Activated CD4-positive, CD25-positive, alpha-beta regulatory T cell treated with anti-CD3 and anti-CD28 coated beads, Interleukin-2, amount 50 U/mL, for 24 hours (primary cell): ENCODE data around the gene SYNPR.
"Not testable (repeated sequence)": the region's sequence is repeated elsewhere in the genome, so short reads cannot be mapped to it uniquely, and the experiment has no call there.

Source experiments
- ATAC-seq, 2 donors: fragments of 150-1000 bp; cut with Tn5 transposase; one replicate each; pipeline ENCODE4 v1.10.0; 2021; ENCODE audit warnings: mild to moderate bottlenecking in 1 of 2, moderate library complexity in 1 of 2

The SYNPR gene

DNA sequence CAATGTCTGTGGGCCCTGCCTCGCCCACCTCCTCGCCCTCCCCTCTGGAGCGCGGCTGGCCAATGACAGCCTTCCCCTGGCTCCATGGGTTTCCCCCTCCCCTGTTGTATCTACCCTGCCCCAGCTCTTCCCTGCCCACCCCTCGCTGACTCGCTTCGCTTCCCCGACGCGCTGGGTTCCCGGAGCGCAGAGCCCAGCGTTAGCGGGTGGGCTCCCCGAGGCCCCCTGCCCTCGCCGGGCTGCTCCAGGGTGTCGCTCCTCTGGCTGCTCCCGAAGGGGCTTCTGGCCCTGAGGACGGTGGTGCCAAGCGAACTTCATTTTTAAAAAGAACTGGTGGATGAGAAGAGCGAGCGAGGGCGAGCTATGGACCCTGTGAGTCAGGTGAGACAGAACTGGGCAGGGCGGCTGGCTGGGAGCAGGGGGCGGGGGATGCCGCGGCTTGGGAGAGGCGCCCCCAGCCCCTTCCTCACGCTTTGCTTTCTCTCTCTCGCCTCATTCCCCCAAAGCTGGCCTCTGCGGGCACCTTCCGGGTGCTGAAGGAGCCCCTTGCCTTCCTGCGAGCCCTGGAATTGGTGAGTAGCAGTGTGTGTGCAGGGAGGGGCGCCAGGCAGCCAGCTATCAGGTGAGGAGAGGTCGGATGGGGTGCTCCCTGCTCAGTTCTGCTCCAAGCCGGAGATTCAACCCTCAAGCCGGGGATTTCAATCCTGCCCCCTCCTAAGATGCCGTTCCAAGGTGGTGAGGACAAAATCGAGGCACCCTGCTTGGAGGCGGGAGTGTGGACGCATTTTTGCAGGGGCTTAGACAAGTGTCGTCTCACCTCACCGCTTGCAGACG is at the start of gene SYNPR:
TSS of gene SYNPR (plus strand) at position 138 of the 834 bp plus-strand sequence.
- ATAC-seq, result no peak

DNA sequence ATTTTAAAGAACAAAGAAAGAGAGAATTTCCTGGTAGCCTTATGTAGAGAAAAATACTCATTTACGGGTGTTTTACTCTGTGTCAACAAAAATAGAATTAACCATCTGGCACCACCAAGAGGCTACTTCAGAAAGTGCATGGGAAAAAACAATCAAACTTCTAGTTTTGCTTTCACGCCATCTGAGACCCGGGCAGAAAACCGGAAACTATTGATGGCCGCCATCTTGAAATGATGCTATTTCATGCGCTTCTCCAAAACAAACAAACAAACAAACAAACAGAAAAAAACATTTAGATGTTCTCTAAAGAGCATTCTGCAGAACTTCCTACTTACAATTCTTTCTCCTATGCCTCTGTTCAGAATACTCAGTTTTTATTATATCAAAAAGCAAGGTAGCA is 49.4 kb upstream of the SYNPR start:
- no peak for ATAC-seq

DNA sequence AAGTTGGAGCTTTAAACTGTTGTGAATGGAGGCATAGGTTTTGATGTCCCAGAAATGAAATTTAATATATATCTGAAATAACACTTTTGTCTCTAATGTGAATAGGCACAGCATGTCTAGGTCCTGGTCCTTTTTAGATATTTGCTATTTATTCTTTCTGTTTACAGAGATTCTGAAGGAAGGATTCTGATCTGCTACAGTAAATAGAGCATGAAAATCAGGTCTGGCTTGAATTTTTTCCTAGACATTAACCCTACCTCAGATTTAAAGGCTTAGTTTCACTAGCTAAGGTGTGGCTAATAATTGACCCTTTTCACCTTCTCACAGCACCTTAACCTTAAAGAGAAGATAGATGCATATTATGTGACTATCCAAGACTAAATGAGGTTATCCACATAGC is 48.0 kb upstream of the SYNPR start:
- ATAC-seq, result no peak

DNA sequence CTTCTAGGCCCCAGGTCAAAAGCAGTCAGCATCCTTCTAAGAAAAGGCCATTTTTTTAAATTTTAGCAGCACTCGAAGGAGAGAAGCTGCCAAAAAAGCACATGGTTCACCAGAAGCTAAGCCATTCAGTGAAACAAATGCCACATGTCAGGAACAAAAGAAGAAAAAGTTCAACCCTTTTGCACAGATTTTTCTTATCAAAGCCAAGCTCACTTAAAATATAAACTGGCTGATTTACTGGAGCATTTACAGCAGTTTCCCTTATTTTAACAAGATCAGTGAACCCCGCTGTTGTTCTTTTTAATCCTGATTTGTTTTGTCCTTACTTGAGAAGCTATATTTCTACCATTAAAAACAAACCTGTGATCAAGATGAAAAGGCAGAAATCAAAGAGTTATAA is 46.5 kb upstream of the SYNPR start:
- no peak for ATAC-seq

DNA sequence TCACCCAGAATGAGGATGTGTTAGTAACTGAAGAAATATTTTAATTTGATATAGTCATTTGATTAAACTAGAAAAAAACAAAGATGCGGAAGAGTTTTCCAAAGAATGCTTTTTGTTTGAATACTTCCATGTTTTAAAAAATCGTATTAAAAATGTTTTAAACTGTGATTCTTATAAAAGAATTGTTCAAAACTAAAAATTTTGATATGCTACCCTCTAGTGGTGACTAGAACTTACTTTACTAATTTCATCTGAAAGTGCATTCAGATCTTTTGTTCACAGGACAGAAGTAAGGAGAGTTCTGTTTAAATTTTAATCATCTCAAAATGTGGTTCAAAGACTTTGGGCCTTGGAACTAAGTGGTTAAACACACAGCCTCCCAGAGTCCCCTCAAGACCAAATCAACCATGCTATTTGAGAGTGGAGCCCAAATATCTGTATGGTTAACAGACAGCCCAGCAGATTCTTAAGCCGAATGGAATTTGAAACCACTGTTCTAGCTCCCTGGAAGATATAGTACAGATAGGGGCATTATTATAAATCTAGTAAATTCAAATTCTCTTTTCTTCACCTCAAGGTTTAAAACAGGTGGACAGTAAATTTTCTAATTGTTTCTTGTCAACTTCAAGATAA is 45.2 kb upstream of the SYNPR start:
- ATAC-seq, result no peak

DNA sequence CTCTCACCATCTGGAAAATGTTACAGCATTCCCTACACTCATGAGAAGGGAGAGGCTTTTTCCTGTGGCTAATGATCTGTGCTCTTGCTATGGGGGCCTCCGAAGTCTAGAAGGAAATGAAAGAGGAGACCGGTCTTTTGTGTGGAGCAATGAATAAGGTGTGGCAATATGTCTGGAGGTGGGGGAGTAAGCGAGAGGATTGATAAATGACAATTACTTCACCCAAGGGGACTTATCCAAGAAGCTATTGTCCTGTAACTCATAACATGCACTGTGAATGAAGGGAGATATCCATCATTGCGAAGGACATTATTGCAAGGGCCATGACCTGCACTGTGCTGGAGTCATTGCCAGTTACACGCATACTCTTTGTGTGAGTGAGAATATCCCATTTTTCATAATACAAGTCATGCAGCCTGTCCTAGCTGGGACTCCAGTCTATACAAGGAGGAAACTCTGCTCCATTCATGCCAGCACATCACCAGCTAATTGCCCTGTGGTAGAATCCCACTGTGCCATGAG is 37.7 kb upstream of the SYNPR start:
- ATAC-seq, result no peak

DNA sequence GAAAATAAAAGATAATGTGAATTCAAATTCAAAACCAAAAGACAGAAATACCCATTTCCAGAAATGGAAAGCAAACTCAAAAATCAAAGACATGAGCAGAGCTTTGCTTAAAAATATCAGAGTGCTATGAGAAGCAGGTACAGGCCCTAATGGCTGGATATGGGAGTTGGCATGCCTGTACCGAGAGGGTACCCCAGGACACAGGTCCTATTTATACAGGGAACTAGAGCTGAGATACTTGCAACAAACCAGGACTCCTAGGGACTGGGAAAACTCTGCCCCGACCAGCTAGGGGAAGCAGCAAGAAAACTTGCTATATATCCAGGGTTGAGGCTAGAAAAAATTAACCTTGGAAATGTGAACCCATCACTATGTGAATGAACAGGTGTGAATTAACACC is 36.0 kb upstream of the SYNPR start:
- ATAC-seq, result no peak

DNA sequence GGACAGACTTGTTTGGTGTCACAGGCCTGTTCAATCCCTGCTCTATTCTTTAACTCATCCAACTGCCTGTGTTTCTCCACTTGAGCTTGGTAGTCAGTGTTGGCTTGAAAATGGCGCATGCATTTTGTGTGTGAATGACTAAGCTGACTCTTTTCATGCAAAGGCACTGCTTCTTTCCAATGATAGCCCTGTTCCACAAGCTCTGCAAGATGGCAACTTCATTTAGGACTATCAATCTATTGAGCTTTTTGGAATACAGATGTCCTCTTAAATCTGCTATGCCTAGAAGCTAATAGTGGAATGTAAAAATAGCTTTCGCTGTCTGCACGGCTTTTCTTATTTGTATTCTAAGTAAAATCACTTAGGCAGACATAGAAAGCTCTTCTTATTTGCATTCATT is 33.6 kb upstream of the SYNPR start:
- ATAC-seq, result no peak

DNA sequence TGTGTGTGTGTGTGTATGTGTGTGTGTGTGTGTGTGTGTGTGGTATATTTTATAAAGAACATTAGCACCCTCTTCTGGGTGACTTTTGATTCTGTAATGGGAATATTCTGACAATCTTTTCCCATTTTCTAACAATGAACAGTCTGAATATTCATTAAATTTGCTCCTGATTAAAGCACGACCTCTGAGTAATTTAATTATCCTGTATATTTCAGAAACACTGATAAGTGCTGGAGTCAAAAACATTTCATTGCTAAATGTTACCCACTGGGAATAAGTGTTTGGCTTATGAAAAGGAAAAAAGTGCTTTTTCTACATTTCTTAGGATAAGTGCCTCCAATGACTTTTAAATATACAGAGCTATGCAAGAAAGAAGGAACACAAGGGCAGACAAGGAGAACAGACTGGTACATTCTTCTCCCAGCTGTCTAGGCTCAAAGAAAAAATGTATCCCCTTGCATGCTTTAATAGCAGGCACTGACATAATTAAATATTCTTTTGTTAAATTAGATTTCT is 32.3 kb upstream of the SYNPR start:
- ATAC-seq, result no peak

DNA sequence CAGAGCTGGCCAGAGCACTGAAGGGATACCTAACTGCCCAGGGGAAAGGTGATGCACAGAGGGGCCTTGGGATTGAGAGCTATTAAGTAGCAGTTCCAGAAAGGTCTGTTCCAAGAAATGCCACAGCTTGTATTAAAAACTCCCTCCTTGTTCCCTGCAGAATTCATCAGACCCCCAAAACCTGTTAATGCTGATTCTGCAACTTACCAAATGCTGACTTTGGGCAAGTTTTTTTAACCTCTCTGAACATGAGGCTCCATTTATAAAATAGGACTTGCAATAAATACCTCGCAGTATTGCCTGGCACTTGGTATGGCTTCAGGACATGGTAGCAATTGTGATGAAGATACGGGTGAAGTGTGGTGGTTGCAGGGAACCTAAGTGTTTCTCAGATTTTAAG is 30.1 kb upstream of the SYNPR start:
- ATAC-seq, result no peak

DNA sequence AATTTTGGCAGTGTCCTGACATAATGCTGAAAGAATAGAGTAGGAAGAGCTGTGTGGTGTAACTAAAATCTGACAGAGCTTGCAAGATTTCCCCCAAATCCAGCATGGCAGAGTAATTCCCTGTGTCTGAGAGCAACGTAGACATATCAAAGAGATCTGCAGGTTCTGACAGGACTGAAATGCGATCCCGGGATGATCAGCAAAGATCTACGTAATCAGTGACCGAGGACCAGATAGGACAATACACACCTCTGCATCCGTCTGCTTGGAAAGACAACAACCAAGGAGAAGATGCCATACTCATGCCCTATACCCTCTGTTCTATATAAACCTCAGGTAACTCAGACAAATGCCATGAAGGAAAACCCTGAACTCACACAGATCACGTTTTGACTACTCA is 26.6 kb upstream of the SYNPR start:
- ATAC-seq, result no peak

DNA sequence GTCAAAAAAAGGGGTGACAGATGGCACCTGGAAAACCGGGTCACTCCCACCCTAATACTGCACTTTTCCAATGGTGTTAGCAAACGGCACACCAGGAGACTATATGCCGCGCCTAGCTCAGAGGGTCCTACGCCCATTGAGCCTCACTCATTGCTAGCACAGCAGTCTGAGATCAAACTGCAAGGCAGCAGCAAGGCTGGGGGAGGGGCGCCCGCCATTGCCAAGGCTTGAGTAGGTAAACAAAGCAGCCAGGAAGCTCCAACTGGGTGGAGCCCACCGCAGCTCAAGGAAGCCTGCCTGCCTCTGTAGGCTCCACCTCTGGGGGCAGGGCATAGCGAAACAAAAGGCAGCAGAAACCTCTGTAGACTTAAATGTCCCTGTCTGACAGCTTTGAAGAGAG is 22.3 kb upstream of the SYNPR start:
- ATAC-seq, result not testable (repeated sequence)

DNA sequence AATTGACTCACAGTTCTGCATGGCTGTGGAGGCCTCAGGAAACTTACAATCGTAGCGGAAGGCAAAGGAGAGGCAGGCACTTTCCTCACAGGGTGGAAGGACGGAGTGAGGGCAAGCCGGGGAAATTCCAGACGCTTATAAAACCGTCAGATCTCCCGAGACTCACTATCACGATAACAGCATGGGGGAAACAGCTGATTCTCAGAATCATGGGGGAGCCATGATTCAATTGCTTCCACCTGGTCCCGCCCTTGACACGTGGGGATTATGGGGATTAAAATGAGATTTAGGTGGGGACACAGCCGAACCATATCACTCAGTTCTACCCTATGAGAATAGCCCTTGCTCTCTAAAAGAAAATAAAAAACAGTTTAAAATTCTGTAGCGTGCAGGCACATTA is 13.4 kb upstream of the SYNPR start:
- no peak for ATAC-seq

DNA sequence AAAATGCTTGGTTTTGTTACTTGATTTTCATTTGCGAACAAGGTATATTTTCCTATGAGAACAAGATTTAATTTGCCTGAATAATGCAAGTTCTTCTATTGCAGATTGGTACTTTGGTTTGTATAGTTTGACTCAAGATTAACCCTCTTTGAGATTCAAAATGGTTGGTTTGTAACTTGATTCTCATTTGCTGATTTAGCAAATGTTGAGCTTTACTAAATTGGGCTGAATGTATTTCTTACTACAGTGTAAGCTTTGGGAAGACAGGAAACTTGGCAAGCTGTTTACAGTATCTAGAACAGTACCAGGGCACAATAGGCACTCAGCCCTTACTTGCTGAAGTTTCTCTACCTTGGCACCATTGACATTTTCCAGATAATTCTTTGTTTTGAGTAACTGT is 3.7 kb upstream of the SYNPR start:
- no peak for ATAC-seq

DNA sequence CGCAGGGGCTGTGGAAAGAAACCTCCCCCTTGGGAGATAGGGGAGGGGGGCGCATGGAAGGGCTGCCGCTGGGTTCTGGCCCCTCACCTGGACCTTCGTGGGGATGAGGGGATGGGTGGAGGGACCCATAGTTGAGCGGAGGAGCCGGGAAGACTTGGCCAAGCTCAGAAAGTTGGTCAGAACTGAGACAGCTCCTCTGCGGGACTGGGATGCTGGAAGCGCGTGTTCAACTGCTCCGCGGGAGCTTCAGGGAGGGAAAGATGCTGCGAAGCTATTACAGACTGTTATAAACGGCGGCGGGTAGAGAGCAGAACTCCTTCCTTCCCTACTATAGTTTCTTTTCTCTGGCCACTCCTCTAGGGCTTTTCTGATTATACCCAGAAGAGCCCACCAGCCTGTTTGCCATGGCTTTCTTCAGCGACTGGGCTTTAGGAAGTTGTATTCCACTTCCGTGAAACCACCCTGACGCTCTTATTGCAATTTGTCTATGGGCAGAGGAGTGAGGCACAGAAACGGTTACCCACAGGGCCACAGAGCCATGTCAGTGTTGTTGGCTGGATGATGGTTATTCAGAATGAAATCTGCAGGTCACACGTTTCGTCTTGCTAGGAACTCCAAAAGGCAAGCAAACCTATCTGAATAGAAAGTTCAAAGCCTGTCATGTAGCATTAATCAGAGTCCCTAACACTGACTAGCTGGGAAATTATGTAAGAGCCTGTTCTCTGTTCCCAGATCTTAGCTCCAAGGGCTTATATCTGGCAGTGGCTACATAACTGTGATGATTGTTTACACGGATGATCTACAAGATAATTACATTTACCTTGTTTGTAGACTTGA is 1.1 kb downstream of the SYNPR start:
- no peak for ATAC-seq

DNA sequence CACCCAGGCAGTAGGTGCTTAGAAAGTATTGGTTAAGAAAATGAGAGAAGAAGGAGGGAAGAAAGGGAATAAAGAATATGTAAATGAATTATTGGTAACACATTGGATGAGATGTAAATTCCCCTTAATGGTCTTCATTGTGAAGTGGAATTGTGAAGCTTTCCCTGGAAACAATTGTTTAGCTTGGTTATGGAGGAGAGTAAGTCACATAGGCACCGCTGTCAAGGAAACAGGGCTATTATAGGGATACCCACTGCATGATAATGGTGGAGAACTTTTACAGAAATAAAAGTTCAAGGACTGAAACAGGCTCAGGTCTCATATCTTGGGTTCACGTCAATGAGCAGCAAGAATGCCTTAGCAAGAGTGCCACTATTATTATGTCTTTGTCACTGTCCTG is 9.5 kb downstream of the SYNPR start:
- ATAC-seq, result no peak

DNA sequence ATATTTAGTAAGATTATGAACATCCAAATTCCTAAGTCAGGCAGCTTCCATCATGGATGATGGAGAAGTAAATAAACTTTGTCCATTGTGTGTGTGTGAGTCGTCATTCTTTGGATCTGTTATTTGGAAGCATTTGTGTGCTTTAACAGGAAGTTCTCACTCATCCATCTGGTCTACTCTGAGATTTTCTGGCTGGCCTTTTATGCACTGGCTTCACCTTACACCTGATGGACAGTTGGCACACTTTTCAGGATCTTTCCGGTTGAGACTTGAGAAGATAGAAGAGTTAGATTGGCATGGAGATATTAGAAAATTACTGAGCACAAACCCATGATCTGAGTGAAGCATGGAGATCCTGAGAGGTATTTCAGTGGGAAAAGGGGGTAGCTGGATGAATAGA is 12.6 kb downstream of the SYNPR start:
- ATAC-seq, result no peak

DNA sequence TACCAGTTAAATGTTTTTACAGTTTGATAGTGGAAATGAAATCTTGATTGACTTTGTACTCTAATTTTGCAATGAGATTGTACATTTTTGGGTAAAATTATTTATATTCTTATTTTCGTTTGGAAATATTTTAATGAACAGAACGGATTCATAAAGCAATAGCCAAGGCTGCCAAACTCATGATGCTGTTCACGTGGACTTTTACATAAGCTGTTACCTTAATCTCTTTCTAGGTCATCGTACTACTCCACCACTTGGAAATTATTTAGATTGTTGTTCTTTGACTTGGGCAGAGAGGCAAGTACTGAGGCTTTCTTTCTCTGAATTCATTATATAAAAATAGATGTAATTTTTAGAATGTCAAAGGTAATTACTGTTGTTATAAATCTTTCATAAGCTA is 16.2 kb downstream of the SYNPR start:
- ATAC-seq, result no peak

DNA sequence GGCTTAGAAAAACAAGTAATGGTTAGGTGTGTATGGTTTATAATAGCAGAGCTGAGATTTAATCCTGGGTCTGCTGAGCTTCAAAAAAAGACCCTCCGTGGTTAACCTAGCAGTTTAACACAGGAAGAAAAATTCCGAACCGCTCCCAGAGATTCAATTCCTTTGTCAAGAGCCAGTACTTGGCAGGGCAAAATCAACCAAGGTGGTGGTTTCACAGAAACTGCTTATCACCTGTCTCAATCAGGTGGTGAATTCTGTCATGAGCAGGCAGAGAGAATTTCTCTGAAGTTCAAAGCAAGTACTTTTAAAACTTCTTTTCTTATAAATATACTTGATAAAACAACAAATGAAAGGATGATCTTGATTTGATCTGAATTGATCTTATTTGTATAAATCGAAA is 17.2 kb downstream of the SYNPR start:
- ATAC-seq, result no peak

DNA sequence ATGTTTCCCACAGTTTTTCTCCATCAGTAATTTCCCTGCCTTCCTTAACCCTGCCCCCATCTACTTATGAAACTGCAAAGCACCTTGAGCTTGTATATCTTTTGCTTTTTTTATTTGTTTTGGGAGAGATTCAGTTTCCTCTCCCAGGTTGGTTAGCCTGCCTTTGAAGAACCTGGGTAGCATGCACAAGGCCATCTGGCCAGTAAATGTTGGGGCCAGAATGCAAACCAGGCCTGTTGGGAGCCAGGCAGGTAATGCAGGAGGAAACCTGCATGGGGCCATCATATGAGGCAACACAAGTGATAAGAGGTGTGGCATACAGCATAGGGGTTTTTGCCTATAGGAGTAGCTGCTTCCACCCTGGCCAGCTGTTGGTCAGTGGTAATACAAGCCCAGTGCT is 17.7 kb downstream of the SYNPR start:
- ATAC-seq, result no peak

DNA sequence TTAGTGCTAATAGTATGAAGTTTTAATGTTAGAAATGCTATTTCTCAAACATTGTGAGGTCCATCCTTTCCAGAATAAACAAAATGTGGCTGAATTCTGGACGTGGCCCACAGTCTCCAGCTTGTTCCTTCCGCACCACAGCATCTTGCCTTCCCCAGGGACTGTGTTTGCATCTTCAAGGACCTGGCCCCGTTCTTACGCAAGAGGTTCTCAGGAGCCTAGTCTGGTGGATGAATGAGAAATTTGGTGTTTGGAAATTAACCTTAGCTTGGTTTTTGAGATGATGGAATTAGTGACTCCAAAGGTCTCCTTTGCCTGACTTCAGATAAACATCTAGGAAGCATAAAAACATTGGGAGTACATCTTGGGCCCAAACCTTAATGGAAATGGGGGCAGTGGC is 18.1 kb downstream of the SYNPR start:
- no peak for ATAC-seq

DNA sequence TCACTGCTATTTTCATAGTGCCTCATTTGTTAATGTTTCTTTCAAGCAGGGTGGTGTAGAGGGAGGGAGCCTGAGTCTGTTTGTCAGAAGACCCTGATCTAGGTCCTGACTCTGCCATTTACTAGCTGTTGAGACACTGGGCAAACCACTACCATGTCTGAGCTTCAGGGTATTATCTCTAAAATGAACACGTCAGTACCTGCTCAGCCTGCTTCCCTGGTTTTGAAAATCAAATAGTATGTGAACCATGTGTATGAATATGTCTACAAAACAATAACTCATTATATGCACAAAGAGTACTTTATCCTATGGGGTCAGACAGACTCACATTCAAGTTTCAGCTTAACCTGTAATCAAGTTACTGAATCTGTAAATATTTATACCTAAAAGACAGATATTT is 25.1 kb downstream of the SYNPR start:
- ATAC-seq, result no peak

DNA sequence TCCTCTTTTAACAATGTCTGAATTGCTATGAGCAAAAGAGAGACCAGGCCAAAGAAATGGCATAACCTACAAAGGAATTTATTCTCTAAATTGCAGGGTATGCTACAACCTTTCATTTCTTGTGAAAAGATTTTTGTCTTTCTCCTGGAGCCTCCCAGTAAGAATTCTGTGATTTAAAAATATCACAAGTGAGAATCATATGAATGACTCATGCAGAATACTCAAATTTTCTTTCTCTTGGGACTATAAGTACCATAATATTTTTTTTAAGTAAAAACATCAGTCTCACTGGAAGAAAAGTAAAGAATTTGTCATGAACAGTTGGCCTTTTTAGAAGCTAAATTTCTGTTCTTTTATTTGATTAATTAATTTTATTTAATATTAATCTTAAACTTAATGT is 26.3 kb downstream of the SYNPR start:
- ATAC-seq, result no peak
